Mesendoderm (in vitro differentiated cells): ENCODE results near the gene TAB2.

ENCODE experiments used
- DNase-seq: peaks from one replicate; pipeline ENCODE4 v3.0.0; 2013
- H2AK5ac ChIP-seq: 2 replicates; pipeline ENCODE4 v1.6.1; 2013; ENCODE audit warnings: low read length, inconsistent platforms
- H2BK120ac ChIP-seq: 2 replicates; pipeline ENCODE4 v1.6.1; 2013; ENCODE audit warnings: low read depth, mild to moderate bottlenecking, low read length, moderate library complexity, mixed read lengths
- H2BK15ac ChIP-seq: replicated peaks from 2 replicates; pipeline ENCODE4 v1.6.1; 2013; ENCODE audit warnings: low read depth, mild to moderate bottlenecking, moderate library complexity
- H2BK5ac ChIP-seq: 2 replicates; pipeline ENCODE4 v1.6.1; 2013; ENCODE audit warnings: low read length, inconsistent platforms
- H3K18ac ChIP-seq: 2 replicates; pipeline ENCODE4 v1.6.1; 2013; ENCODE audit warnings: mild to moderate bottlenecking, low read length, mixed read lengths
- H3K23ac ChIP-seq: one replicate; pipeline ENCODE4 v1.6.1; 2013; ENCODE audit warnings: low read length
- H3K27ac ChIP-seq: 2 replicates; pipeline ENCODE4 v1.5.1; 2013; ENCODE audit warnings: low read depth, mild to moderate bottlenecking, inconsistent platforms, low read length, moderate library complexity
- H3K27me3 ChIP-seq: 2 replicates; pipeline ENCODE4 v1.6.1; 2013; ENCODE audit warnings: low read length, control low read depth, mild to moderate bottlenecking, inconsistent platforms; ENCODE audit not compliant: insufficient read depth, poor library complexity
- H3K36me3 ChIP-seq: 2 replicates; pipeline ENCODE4 v1.6.1; 2013; ENCODE audit warnings: low read length, inconsistent platforms; ENCODE audit not compliant: control insufficient read depth, insufficient read depth
- H3K4ac ChIP-seq: one replicate; pipeline ENCODE4 v1.6.1; 2013; ENCODE audit warnings: low read depth, mild to moderate bottlenecking, low read length, moderate library complexity
- H3K4me1 ChIP-seq: 2 replicates; pipeline ENCODE4 v1.6.1; 2013; ENCODE audit warnings: low read depth, low read length, inconsistent platforms; ENCODE audit not compliant: control insufficient read depth
- H3K4me2 ChIP-seq: 2 replicates; pipeline ENCODE4 v1.6.1; 2013; ENCODE audit warnings: low read length
- H3K4me3 ChIP-seq: 2 replicates; pipeline ENCODE4 v1.5.1; 2013; ENCODE audit warnings: mild to moderate bottlenecking, low read length
- H3K56ac ChIP-seq: one replicate; pipeline ENCODE4 v1.6.1; 2013; ENCODE audit warnings: low read length
- H3K79me1 ChIP-seq: 2 replicates; pipeline ENCODE4 v1.6.1; 2013; ENCODE audit warnings: low read length, inconsistent platforms
- H3K79me2 ChIP-seq: 2 replicates; pipeline ENCODE4 v1.6.1; 2013; ENCODE audit warnings: mild to moderate bottlenecking, low read length; ENCODE audit not compliant: control insufficient read depth, insufficient read depth
- H3K9ac ChIP-seq: 2 replicates; pipeline ENCODE4 v1.6.1; 2013; ENCODE audit warnings: low read length, inconsistent platforms
- H4K5ac ChIP-seq: one replicate; pipeline ENCODE4 v1.6.1; 2013; ENCODE audit warnings: low read length
- H4K8ac ChIP-seq: one replicate; pipeline ENCODE4 v1.6.1; 2013; ENCODE audit warnings: low read depth, mild to moderate bottlenecking, control low read depth, low read length, moderate library complexity
- WGBS: extraction: QIAGEN DNeasy Blood & Tissue Kit; methylation state at CpG from one replicate; pipeline ENCODE4 v1.1.7; 2013; ENCODE audit warnings: low lambda C conversion rate, missing lambda C conversion rate; ENCODE audit not compliant: insufficient coverage; ENCODE audit errors: extremely low coverage; 5-methylcytosine and 5-hydroxymethylcytosine counted together

The TAB2 gene

DNA sequence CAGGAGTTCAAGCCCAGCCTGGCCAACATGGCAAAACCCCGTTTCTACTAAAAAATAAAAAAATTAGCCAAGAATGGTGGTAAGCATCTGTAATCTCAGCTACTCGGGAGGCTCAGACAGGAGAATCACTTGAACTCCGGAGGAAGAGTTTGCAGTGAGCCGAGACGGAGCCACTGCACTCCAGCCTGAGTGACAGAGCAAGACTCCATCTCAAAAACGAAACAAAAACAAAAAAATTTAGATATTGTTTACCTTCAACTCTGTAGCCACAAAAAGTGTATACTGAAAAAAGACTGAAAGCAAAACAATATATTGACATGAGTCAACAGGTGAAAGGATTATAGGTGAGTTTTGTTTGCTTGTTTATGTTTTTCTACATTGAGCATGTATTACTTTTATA lies 30.6 kb upstream of the TAB2 start:
- Histone ChIP-seq H3K9ac (no peak overlapping the region), H3K4me1 (no peaks in the 10 kb centered on the region), H4K8ac (no peak overlapping the region), H3K27me3 (no peaks in the 10 kb centered on the region), H2BK15ac (no peak overlapping the region), H3K27ac (no peak overlapping the region), H3K18ac (no peak overlapping the region), H3K4me2 (no peak overlapping the region), H3K23ac (no peak overlapping the region), H3K4me3 (no peak overlapping the region), H2BK5ac (no peak overlapping the region), H2AK5ac (no peak overlapping the region), H3K56ac (no peak overlapping the region), H3K4ac (no peak overlapping the region), H3K79me2 (no peaks in the 10 kb centered on the region), H3K36me3 (no peaks in the 10 kb centered on the region), H2BK120ac (no peak overlapping the region), H4K5ac (no peak overlapping the region), H3K79me1 (no peaks in the 10 kb centered on the region)
- no peak for DNase-seq
- no CpG with 5 or more reads among the region's 6 CpGs for WGBS

DNA sequence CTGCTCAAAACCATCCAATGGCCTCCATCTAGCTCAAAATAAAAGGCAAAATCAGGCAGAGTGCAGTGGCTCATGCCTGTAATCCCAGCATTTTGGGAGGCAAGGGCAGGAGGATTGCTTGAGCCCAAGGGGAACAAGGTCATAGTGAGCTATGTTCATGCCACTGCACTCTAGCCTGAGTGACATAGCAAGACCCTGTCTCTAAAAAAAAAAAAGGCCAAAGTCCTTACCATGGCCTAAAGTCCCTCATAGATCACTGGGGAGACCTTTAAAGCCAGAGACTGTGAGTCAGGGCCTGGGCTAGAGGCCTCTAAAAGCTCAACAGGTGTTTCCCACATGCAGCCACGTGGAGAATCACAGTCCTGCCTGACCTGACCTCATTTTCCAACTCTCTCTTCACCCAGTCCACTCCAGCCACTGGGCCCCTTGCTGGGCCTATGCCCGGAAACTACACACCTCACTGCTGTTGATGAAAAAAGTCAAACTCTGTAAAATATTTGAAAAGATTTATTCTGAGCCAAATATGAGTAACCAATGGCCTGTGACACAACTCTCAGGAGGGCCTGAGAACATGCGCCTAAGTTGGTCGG lies 28.2 kb upstream of the TAB2 start:
- no peak overlapping the region for H2BK15ac ChIP-seq
- no peak overlapping the region for H3K56ac ChIP-seq
- no peak overlapping the region for H4K5ac ChIP-seq
- H3K4me2 ChIP-seq = no peak overlapping the region
- H3K36me3 ChIP-seq = no peaks in the 10 kb centered on the region
- DNase-seq = no peak
- no peaks in the 10 kb centered on the region for H3K79me1 ChIP-seq
- no peak overlapping the region for H3K23ac ChIP-seq
- H2BK120ac ChIP-seq = no peak overlapping the region
- H4K8ac ChIP-seq = no peak overlapping the region
- H3K79me2 ChIP-seq = no peaks in the 10 kb centered on the region
- no peaks in the 10 kb centered on the region for H3K4me1 ChIP-seq
- no peak overlapping the region for H3K4ac ChIP-seq
- H3K18ac ChIP-seq = no peak overlapping the region
- no peaks in the 10 kb centered on the region for H3K27me3 ChIP-seq
- no peak overlapping the region for H3K27ac ChIP-seq
- H3K9ac ChIP-seq = no peak overlapping the region
- H2AK5ac ChIP-seq = no peak overlapping the region
- no peak overlapping the region for H2BK5ac ChIP-seq
- no peak overlapping the region for H3K4me3 ChIP-seq
- no CpG with 5 or more reads among the region's 4 CpGs for whole genome bisulfite sequencing

DNA sequence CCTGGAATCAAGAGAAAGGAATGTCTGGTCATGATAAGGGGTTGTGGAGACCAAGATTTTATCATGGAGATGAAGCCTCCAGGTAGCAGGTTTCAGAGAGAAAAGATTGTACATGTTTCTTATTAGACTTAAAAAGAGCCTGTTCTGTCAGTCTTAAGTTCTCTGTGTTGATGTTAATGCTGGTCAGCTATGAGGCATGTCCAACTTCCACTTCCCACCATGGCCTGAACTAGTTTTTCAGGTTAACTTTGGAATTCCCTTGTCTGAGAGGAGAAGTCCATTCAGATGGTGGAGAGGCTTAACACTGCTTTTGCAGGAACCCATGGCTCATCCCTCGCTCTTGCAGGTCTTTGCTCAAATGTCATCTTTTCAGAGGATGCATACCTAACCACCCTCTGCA lies 27.5 kb upstream of the TAB2 start:
- DNase-seq = no peak
- no peak overlapping the region for H2BK15ac ChIP-seq
- H3K79me1 ChIP-seq = no peaks in the 10 kb centered on the region
- no peak overlapping the region for H4K8ac ChIP-seq
- no peaks in the 10 kb centered on the region for H3K79me2 ChIP-seq
- no peak overlapping the region for H3K23ac ChIP-seq
- no peak overlapping the region for H2BK5ac ChIP-seq
- H3K27me3 ChIP-seq = no peaks in the 10 kb centered on the region
- no peak overlapping the region for H3K56ac ChIP-seq
- no peak overlapping the region for H3K18ac ChIP-seq
- WGBS = no CpG with 5 or more reads among the region's 1 CpG
- no peaks in the 10 kb centered on the region for H3K36me3 ChIP-seq
- no peak overlapping the region for H3K27ac ChIP-seq
- H3K4me2 ChIP-seq = no peak overlapping the region
- no peak overlapping the region for H4K5ac ChIP-seq
- no peak overlapping the region for H3K4me3 ChIP-seq
- H3K4ac ChIP-seq = no peak overlapping the region
- no peak overlapping the region for H2BK120ac ChIP-seq
- no peaks in the 10 kb centered on the region for H3K4me1 ChIP-seq
- no peak overlapping the region for H2AK5ac ChIP-seq
- H3K9ac ChIP-seq = no peak overlapping the region

DNA sequence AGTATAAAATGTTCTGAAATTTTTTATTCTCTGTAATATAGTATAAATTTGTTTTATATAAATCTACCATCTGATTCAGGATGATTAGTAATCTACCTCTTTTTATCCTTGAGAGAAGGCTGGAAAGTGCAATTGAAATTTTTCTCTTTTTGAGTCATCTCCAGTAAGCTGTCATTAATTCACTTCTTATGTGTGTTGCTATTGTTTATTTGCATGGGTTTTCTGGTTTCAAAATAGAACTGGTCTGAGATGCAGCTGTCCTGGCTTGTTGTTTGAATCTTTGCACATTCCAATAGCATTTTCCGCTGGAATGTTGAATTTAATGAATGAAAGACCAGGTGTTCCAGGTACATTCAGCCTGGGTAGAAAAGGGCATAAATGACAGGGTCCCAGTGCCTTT lies 24.3 kb upstream of the TAB2 start:
- no peak overlapping the region for H3K9ac ChIP-seq
- H2BK120ac ChIP-seq = no peak overlapping the region
- H4K8ac ChIP-seq = no peak overlapping the region
- no peak overlapping the region for H2AK5ac ChIP-seq
- no peak overlapping the region for H3K27ac ChIP-seq
- H3K23ac ChIP-seq = no peak overlapping the region
- WGBS = no CpG with 5 or more reads among the region's 1 CpG
- H3K79me1 ChIP-seq = no peaks in the 10 kb centered on the region
- H2BK5ac ChIP-seq = no peak overlapping the region
- no peak overlapping the region for H3K4me3 ChIP-seq
- no peaks in the 10 kb centered on the region for H3K36me3 ChIP-seq
- no peak overlapping the region for H4K5ac ChIP-seq
- no peak overlapping the region for H3K4me2 ChIP-seq
- no peak overlapping the region for H3K56ac ChIP-seq
- H3K79me2 ChIP-seq = no peaks in the 10 kb centered on the region
- H2BK15ac ChIP-seq = no peak overlapping the region
- no peak overlapping the region for H3K4ac ChIP-seq
- H3K18ac ChIP-seq = no peak overlapping the region
- no peaks in the 10 kb centered on the region for H3K27me3 ChIP-seq
- DNase-seq = no peak
- no peaks in the 10 kb centered on the region for H3K4me1 ChIP-seq

DNA sequence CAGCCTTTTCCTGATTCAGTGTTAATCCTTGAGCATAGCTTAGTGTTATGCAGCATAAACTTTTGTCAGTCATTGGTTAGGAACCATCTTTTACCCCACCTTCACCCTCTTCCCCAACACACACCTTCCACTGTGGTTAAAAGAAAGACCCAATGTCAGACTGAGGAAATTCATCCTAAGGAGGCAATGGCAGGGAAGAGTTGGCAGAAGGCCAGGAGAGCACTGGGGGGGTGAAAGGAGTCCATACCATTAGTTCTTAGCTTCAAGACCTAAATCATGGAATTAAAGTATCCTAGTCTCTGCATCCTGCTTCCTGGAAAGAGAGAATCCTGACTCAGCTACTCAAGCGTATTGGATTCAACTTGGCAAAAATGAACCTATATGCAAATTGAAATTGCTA lies 16.9 kb upstream of the TAB2 start:
- H3K4me3 ChIP-seq = no peak overlapping the region
- no peak overlapping the region for H3K27ac ChIP-seq
- no peak overlapping the region for H3K4ac ChIP-seq
- no peak overlapping the region for H3K4me2 ChIP-seq
- no peaks in the 10 kb centered on the region for H3K4me1 ChIP-seq
- H3K23ac ChIP-seq = no peak overlapping the region
- H4K5ac ChIP-seq = no peak overlapping the region
- no peak for DNase-seq
- H3K56ac ChIP-seq = no peak overlapping the region
- H3K9ac ChIP-seq = no peak overlapping the region
- no peak overlapping the region for H3K18ac ChIP-seq
- no peaks in the 10 kb centered on the region for H3K79me2 ChIP-seq
- WGBS = no CpG with 5 or more reads among the region's 1 CpG
- no peak overlapping the region for H4K8ac ChIP-seq
- no peaks in the 10 kb centered on the region for H3K36me3 ChIP-seq
- H2BK15ac ChIP-seq = no peak overlapping the region
- H2BK120ac ChIP-seq = no peak overlapping the region
- no peak overlapping the region for H2AK5ac ChIP-seq
- no peak overlapping the region for H2BK5ac ChIP-seq
- H3K27me3 ChIP-seq = no peaks in the 10 kb centered on the region
- no peaks in the 10 kb centered on the region for H3K79me1 ChIP-seq

DNA sequence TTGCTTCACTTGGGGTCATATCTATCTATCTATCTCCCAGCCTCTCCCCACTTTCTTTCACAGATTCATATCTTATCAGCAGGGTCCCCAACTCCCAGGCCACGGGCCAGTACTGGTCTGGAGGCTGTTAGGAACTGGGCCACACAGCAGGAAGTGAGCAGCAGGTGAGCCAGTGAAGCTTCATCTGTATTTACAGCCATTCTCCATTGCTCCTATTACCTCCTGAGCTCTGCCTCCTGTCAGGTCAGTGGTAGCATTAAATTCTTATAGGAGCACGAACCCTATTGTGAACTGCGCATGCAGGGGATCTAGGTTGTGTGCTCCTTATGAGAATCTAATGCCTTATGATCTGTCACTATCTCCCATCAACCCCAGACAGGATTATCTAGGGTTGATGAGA lies 14.8 kb upstream of the TAB2 start:
- Histone ChIP-seq H3K27me3 (no peaks in the 10 kb centered on the region), H3K36me3 (no peaks in the 10 kb centered on the region), H3K56ac (no peak overlapping the region), H2BK15ac (no peak overlapping the region), H3K4ac (no peak overlapping the region), H2AK5ac (no peak overlapping the region), H3K4me2 (no peak overlapping the region), H3K79me1 (no peaks in the 10 kb centered on the region), H3K4me1 (no peaks in the 10 kb centered on the region), H3K79me2 (no peaks in the 10 kb centered on the region), H2BK5ac (no peak overlapping the region), H3K9ac (no peak overlapping the region), H4K8ac (no peak overlapping the region), H3K23ac (no peak overlapping the region), H4K5ac (no peak overlapping the region), H3K18ac (no peak overlapping the region), H2BK120ac (no peak overlapping the region), H3K4me3 (no peak overlapping the region), H3K27ac (no peak overlapping the region)
- DNase-seq = no peak
- no CpG with 5 or more reads among the region's 3 CpGs for WGBS
